GM21786 (cell line): ENCODE data around the gene HP.

Source experiments
- ATAC-seq: cut with Tn5 transposase; IDR thresholded peaks from one replicate; pipeline ENCODE4 v1.9.1; 2021; ENCODE audit not compliant: unreplicated experiment

HP gene

DNA sequence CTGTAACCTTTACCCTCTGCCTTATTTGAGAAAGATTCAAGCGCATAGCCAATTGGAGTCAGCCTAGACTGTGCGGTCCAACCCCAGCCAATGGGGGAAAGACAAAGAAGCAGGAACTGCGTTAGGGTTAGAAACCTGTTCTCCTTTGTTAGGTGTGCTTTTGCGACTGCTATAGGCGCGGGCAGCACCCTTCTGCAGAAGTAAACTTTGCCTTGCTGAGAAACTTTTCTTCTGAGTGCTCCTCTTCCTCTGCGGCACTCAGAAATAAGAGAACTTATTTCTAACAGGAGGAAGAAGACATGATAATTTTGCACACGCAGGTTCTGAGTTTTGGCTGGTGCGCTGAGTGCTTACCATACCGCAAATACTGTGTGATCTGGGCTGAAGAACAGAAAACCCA lies 30.1 kb downstream of the HP start:
- ATAC-seq: no peak

DNA sequence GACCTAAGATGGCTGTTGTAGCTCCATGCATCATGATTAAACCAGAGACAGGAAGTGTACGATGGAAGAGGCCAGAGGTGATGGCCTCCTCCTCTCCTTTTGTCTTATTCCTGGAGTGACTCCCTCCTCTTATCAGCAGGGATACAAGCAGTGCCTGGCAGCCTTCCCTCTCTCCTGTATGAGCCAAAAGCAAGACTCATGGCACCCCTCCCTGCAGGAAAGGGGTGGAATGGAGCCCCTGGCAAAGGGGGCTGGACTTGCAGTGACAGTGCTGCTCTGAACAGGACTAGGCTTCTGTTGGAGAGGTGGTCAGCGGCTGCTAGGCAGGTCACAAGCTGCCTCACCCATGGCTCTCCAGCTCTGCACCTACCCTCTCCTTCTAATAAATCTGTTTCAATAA lies 30.7 kb downstream of the HP start:
- ATAC-seq: no peak

DNA sequence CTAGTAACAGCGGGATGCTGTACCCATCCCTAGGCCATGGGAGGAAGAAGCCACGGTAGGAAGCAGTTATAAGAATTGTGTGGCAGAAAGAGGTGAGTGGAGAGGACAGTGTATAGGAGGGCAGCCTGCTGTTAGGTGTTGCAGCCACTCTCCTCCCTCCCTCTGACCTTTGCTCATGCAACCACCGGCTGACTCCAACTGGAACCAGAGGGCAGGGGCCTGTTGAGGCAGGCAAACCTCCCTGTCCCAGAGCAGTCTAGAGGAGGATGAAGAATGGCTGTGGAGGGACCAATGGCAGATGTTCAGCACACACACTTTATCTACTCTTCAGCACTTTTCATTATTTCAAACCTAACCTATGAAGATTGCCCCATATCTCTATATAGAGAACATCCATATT lies 36.9 kb downstream of the HP start:
- ATAC-seq: no peak

DNA sequence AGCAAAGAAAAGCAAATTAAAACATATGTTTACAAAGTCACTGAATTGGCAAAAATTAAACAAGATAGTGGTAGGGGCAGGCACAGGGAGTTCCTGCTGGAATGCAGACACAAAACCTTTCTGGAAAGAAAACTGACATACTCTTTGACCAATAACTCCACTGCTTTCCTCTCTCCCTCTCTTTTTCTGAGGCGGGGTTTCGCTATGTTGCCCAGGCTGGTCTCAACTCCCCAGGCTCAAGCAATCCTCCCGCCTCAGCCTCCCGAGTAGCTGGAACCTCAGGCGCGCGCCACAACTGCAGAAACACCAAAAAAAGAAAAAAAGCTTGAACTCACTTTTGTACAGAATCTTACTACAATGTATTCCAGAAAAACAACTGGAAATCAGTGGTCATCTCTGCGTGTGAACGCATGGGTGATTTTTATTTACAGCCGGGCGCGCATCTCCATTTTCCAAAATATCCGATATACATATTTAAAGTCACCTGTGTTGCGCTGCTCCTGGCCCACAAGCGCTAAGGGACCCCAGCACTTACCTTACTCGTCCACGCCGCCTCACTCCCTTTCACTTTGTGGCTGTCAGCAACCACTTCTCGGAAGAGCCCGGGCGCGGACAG lies 38.6 kb downstream of the HP start:
- no peak for ATAC-seq

DNA sequence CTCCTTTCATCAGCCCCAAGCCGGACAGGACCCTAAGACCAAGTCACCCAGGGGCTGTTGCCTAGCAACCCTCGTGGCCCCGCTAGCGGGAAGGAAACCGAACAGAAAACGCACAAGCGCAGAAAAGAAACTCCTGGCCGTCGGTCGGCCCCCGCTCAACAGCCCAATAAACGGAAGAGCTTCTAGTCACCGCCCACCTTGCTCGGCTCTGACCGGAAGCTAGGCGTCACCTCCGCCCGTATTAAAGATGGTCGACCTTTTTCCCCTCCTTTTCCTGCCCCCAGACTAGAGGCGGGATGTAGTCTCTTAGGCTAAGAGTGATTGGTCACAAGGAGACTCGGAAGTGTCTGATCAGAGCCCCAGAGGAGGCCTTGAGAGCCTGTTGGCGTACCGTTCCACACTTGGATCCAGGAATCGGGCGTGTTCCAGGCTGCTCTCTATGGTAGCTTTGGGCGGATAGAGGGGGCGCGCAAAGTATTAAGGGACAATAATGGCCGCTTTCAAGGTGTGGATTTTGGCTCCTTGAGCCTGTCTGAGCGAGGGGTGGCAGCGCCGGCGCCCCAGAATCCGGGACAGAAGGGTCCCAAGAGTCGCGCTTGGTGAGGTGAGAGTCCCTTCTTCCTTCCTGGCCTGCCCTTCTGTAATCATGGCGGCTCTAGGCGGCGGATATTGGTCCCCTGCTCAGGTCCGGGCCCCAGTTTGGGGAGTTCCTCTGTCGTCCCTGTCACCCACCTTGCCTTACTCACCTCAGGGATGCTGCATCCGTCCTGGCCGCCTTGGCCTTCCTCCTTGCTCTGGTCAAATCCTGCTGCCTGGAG lies 39.4 kb downstream of the HP start, which contains the start of the genes DHX38 and TXNL4B:
Gene DHX38 (plus strand): TSS at position 400 of the 818 bp plus-strand sequence. CDS start 2,311 bp downstream, outside the sequence.
Gene TXNL4B (minus strand): TSS at position 173 of the 818 bp plus-strand sequence. CDS start 2,871 bp downstream, outside the sequence.
- peak; percentile 98 for ATAC-seq

DNA sequence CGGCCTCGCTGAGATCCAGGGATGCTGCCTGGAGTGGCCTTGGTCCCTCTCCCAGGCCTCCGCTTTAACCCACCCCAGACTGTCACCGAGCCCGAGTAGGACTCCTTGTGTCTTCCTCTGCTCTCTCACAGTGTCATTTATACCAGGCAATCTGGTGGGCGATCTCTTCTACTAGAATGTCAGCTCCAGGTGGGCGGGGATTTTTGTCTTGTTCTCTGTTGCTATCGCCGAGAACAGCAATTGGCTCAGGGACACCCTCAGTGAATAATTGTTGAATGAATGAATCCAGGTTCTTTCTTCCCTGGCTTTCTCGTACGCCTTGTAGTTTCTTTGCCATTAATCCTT lies 39.9 kb downstream of the HP start:
- no peak for ATAC-seq

DNA sequence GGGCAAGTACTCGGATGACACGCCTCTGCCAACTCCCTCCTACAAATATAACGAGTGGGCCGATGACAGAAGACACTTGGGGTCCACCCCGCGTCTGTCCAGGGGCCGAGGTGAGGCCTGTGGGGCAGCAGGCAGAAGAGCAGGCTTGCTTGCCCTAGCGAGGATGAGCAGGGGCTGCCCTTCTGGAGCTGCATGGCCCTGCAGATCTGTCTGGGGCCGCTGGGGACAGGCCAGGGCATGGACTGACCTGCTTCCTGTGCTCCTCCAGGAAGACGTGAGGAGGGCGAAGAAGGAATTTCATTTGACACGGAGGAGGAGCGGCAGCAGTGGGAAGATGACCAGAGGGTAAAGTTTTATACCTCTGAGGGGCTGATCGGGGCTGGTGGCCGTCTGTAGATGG lies 44.6 kb downstream of the HP start:
- no peak for ATAC-seq

DNA sequence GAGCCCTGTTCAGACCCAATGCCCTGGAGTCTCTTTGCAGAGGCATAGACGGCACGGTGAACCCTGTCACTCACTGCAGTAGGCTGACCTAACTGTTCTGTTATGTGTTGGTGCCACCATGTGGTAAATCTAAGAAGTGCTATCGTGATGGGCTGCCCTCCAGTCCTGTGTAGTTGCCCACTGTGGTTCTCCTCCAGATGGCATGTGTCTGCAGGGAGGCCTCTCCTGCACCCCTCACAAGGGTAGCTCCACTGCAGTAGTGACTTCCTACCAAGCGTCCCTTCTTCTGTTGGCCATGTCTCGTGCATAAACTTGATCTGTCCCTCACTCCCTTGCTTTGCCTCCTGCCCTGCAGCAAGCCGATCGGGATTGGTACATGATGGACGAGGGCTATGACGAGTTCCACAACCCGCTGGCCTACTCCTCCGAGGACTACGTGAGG lies 45.1 kb downstream of the HP start:
- no peak for ATAC-seq

DNA sequence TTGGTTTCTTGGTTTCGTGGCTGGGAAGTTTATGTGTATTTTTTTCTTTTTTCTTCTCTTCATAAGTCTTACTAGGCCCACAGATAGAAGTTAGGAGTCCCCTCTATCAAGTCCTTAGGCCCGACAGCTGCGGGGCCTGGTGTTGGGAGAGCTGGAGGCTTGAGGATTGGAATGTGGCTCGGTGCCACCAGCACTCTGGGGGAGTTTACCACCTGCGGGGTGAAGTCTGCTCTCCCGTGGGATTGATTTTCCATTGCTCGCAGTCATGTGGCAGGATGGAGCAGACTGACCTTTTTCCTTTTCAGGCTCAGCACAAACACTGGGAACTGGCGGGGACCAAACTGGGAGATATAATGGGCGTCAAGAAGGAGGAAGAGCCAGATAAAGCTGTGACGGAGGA lies 46.9 kb downstream of the HP start:
- no peak for ATAC-seq

DNA sequence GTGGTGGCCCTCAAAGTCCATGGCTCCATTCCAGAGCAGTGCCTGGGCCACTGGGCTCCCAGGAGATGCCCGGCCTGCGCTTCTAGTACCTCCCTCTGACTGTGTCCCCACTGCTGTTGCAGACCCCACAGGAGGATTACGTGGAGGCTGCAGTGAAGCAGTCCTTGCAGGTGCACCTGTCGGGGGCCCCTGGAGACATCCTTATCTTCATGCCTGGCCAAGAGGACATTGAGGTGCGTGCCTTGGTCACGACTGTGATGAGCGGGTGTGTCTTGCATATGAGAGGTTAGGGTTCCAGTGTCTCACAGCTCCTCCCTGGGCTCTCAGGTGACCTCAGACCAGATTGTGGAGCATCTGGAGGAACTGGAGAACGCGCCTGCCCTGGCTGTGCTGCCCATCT lies 50.6 kb downstream of the HP start:
- no peak for ATAC-seq

DNA sequence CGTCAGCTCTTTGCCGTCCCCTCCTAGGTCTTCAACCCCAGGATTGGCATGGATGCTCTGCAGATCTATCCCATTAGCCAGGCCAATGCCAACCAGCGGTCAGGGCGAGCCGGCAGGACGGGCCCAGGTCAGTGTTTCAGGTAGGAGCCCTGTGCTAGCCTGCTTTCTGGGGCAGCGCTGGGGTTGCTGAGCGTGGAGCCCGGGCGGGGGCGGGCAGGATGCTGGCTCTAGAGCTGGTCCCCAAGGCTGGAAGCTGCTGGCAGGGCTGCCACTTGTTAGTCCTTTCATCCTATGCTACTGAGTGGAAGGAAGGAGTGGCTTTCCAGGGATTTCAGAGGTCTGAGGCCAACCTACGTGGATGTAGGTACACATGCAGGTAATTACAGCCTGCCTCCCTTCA lies 51.7 kb downstream of the HP start:
- ATAC-seq: no peak

DNA sequence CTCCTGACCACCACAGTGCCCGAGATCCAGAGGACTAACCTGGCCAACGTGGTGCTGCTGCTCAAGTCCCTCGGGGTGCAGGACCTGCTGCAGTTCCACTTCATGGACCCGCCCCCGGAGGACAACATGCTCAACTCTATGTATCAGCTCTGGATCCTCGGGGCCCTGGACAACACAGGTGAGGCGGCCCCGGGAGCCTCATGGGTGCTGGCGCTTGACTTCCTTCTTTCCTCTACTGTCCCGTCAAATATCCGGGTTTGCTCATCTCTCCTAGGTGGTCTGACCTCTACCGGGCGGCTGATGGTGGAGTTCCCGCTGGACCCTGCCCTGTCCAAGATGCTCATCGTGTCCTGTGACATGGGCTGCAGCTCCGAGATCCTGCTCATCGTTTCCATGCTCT lies 53.1 kb downstream of the HP start:
- no peak for ATAC-seq

DNA sequence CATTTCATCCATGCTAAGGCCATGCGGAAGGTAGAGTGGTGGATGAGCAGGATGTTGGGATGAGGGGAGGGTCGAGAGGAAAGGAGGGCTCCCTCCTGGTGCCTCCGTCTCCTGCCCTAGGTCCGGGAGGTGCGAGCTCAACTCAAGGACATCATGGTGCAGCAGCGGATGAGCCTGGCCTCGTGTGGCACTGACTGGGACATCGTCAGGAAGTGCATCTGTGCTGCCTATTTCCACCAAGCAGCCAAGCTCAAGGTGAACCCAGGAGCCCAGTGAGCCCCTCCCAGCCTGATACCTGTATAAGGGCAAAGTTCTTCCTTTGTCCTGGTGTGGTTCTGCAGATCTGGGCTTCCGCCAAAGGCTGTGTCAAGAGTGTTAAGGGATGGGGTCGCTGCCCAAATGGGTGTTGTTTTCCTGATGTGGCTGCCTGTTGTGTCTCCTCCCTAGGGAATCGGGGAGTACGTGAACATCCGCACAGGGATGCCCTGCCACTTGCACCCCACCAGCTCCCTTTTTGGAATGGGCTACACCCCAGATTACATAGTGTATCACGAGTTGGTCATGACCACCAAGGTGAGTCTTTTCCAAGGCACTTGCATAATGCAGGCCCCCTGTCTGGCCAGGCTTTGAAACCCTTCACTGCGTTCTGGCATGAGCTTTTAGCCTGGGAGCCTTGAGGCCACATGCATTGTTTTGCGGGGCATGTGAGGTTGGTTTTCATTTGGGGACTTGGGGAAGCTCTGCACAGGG lies 54.2 kb downstream of the HP start:
- ATAC-seq: no peak

DNA sequence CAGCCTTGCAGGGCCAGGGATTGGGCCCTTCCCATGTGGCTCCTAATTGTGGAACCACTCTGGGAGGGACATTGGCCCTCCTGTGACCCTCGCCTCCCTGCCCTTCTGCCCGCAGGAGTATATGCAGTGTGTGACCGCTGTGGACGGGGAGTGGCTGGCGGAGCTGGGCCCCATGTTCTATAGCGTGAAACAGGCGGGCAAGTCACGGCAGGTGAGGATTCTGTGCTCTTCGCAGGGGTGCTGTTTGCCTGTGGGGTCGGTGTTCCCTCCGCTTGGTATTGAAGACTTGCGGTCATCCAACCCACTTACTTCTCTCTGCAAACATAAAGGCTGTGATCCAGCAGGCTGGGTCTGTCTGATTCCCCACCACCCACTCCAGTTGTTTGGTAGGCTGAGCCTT lies 55.0 kb downstream of the HP start:
- no peak for ATAC-seq

DNA sequence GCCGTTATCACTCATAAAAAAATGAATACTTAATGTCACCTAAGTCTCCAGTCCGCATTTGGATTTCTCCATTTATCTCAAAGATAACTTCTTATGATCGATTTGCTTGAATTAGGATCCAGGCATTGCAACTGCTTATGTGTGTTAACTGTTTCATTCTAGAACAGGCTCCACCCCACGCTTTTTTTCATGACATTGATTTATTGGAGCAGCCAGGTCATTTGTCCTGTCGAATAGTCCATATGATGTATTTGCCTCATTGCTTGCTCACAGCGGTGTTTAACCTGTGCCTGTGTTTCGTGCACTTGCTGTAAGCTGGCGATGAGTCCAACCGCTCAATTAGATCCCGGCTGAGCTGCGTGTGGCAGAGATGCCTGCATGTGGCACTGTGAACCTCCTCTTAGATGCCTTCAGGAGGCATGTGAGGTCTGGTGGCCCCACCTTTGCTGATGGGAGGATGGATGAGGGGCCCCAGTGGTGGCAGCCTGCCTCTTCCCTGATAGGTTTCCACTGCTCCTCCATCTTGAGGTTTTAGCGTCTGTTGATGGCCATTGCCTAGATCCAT lies 55.7 kb downstream of the HP start:
- no peak for ATAC-seq
